GM19452 (cell line): ENCODE data around the gene ACOX3.
"Not testable (repeated sequence)": the region's sequence is repeated elsewhere in the genome, so short reads cannot be mapped to it uniquely, and the experiment has no call there.

Source experiments
- ATAC-seq: cut with Tn5 transposase; IDR thresholded peaks from one replicate; pipeline ENCODE4 v1.9.1; 2021; ENCODE audit not compliant: unreplicated experiment

The ACOX3 gene

DNA sequence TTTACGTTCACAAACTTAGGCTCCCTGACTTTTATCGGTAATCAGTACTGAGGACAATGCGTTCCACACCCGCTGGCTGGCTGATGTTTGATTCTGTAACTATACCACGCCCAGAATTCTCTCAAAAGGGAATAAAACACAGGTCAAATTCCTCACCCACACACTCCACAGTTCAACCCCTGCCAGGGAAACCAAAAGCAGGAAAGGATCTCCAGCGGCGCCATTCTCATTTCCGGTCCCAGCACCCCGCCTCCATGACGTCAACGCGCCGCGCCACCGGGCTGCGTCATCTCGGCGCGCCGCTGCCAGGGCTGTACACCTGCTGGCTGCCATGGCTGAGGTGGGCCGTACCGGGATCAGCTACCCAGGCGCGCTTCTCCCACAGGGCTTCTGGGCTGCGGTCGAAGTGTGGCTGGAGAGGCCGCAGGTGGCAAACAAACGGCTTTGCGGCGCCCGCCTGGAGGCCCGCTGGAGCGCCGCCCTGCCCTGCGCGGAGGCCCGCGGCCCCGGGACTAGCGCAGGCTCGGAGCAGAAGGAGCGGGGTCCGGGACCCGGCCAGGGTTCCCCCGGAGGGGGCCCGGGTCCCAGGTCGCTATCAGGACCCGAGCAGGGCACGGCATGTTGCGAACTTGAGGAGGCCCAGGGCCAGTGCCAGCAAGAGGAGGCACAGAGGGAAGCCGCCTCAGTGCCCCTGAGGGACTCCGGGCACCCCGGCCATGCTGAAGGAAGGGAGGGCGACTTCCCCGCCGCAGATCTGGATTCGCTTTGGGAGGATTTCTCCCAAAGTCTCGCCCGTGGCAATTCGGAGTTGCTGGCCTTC, at the start of gene ACOX3, which contains the start of gene TRMT44:
ACOX3 (minus strand) TSS at position 232 of the 820 bp plus-strand sequence. CDS start 24,202 bp downstream, outside the sequence.
TRMT44 (plus strand) TSS at position 286 of the 820 bp plus-strand sequence; CDS start at position 332, 46 bp downstream.
- peak; percentile 88 for ATAC-seq

DNA sequence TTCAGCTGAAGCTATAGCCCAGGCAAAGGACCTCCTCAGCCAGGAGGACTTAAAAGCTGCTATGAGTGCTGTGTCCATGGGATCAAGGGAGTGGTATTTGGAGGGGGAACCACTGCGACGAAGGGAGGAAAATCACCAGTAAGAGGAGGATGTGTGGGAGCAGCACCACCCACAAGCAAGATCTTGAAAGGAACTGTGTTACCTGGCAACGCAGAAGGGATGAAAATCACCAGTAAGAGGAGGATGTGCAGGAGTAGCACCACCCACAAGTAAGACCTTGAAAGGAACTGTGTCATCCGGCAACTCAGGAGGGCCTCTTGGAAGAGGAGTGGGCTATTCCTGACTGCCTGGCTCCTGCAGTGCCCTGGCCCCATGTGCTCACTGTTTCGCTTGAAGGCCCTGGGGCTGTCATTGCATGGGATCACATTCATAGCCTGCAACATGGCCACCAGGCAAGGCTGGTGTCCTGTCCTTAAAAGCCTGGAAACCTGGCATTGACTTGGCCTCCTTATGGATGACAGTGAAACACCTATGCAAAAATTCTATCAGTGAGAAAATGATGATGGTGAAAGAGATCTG, 48.4 kb upstream of the ACOX3 start:
- ATAC-seq = no peak

- not testable (repeated sequence) for ATAC-seq
Observed at GRCh38 chr4:8486643-8487042, 46.1 kb upstream of the ACOX3 start.

DNA sequence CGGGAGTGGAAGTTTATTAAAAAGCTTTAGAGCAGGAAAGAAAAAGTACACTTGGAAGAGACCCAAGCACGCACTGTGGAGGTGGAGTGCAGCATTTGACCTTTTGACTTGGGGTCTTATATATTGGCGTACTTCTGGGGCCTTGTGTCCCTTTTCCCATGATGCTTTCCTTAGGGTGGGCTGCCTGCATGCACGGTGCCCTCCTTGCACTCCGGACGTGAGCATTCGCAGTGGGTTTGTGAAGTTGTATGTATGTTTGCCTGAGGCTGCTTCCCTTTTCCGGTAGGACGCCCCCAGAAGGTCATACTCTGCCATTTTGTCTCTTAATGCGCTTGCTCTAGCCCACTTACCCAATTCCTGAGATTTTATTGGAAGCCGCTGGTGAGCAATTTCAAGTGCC, 39.7 kb upstream of the ACOX3 start:
- no peak for ATAC-seq

- no peak for ATAC-seq
Observed at GRCh38 chr4:8478801-8479744, 38.5 kb upstream of the ACOX3 start.

GRCh38 chr4:8478371-8478770, 37.8 kb upstream of the ACOX3 start:
- no peak for ATAC-seq

GRCh38 chr4:8477676-8478075, 37.2 kb upstream of the ACOX3 start:
- ATAC-seq = no peak

- ATAC-seq = no peak
Observed at GRCh38 chr4:8477095-8477635, 36.6 kb upstream of the ACOX3 start.

DNA sequence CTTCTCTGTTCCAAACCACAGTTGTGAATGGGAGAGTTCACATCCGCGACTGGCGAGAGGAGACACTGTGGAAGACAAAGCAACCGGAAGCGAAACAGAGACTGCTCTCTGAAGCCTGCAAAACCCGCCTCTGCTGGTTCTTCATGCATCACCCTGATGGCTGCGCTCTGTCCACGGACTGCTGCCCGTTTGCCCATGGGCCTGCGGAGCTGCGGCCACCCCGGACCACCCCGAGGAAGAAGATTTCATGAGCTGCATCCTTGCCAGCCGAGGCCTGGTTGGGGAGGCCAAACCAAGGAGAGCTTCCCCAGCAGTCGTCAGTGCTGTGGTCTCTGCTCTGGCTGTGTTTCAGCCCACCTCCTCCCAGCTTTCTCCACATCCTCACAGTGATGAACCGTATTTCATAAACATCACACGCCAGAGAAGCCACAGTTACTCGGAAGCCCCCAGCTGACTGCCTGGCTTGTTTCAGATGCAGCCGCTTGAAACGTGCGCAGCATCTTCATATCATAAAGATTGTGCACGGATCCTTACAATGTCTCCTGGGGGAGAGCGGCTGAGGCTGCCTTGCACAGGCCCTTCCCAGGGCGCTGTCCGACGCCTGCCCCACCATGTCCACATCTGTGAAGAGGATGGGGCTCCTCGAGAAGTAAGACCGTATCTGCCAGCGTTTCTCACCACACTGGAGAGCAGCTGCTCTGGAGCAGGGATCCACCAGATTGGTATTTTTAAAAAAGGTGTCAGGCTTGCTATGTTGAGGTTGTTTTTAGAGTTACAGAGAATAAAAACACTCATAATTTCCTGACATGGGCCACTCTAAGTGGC, 35.4 kb upstream of the ACOX3 start:
- ATAC-seq = no peak

DNA sequence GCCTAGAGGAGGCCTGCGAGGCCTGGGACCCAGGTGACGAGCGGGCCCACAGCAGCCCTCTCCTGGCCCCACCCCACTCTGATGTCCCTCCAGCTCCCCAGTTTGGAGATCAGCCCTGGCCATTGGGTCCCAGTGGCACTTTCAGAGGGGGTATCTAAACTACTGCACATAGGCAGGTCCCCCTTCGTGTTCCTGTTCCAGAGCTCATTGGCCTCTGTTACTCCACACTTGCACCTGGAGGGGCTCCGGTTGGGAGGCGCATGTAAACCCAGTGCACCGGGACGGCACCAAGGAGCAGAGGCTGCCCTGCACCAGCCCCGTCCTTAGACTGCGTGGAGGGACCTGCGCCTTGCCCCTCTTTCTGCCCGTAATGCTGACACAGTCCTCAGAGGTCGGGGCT, 34.3 kb upstream of the ACOX3 start:
- no peak for ATAC-seq

- ATAC-seq = no peak
Observed at GRCh38 chr4:8473920-8474590, 33.5 kb upstream of the ACOX3 start.

DNA sequence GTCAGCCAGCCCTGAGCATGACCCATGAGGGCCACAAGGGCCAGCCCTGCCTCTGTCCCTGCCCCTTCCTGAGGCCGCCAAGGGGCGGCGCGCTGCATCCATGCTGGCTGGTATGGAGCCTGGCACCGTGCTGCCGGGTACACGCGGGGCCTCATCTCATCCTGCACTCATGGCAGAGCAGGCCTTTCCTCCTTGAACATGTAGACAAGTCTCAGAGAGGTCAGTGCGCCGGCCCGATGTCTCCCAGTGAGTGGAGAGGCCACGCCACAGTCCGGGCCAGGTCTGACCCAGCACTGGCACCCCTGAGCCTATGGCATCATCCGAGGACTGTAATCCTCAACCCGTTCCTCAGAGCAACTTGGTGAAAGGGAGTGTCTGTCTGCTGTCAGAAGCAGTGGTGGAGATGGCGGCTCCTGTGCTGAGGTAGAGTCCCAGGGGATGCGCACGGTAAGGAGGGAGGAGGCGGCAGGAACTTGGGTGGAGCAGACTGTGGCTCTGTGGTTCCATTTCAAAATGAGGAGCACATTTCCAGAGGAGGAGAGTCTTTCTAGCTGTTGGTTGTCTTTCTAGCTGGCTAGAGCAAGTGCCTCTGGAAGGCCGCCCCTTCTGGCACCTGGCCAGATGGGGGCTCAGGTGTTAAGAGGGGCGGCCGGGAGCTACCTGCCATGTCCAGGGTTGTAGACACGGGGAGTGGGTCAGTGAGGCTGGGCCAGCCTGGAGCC, 32.8 kb upstream of the ACOX3 start:
- ATAC-seq = no peak

DNA sequence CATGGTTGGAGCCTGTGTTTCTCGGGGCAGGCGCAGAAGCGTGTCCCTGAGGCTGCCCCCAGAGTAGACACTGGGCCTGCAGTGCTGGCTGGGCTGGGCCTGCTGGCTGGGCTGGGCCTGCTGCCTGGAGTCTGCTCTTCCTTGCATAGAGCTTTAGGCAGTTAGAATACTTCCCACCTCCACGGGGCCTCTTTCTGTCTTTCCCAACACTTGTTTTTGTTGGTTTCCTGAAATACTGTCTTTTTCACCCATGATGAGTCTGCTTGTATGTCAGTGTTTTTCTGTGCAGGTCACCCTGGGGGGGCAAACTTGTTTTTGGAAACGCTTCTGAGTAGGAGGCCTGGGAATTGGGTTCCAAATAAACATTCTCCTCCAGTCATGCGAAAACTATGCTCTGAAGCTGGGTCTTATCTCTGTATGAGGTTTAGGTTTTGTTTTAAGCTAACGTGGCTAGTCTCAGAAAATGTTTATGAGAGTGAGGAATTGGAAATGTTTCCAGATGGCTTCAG, 32.2 kb upstream of the ACOX3 start:
- no peak for ATAC-seq

- ATAC-seq = no peak
Observed at GRCh38 chr4:8472158-8472688, 31.7 kb upstream of the ACOX3 start.

- no peak for ATAC-seq
Observed at GRCh38 chr4:8471211-8471875, 30.8 kb upstream of the ACOX3 start.

DNA sequence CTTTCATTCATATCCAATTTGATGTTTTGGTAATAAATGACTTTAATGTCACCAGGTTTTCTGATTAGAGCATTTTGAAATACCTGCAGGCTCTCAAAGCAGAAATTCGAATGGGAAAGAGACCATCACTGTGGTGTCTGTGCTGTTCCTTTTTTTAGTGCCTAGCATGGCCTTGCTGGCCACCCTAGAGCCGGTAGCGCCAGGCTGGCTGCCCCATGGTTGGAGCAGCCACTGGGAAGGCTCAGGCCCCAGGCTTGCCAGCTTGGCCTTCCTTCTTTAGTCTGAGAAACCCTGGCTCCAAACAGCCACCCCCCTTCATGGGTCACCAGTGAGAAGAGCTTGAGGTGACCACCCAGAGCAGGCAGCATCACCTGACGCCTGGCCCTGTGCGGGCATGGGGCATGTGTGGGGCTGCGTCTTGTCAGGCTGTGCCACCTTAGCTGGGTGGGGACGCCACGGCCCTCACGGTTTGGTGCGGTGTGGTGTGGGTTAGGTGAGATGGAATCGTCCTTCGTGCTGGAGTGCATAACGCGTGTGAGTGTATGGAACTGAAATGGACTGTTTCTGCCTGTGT, 30.0 kb upstream of the ACOX3 start:
- ATAC-seq = no peak

- ATAC-seq = no peak
Observed at GRCh38 chr4:8469550-8469949, 29.0 kb upstream of the ACOX3 start.
